ENCODE measurements around the gene UBE2O. TPM values are rescaled to one million over a fixed set of nuclear protein-coding genes. Genes with fewer than 3 reads are reported as not detected.

Gene UBE2O
- polyA plus RNA-seq, 1 experiment: 14.2 TPM

- Histone ChIP-seq H3K27ac (ENCODE audit: low read depth, low read length) (no peak overlapping the region), H3K4me3 (ENCODE audit: low read depth, low read length) (no peak overlapping the region), H3K27me3 (ENCODE audit: control insufficient read depth, insufficient read depth, low read length) (no peaks in the 10 kb centered on the region), H3K9me3 (ENCODE audit: control insufficient read depth, insufficient read depth, low read length) (no peaks in the 10 kb centered on the region)
- TF ChIP-seq, protein P1, sequence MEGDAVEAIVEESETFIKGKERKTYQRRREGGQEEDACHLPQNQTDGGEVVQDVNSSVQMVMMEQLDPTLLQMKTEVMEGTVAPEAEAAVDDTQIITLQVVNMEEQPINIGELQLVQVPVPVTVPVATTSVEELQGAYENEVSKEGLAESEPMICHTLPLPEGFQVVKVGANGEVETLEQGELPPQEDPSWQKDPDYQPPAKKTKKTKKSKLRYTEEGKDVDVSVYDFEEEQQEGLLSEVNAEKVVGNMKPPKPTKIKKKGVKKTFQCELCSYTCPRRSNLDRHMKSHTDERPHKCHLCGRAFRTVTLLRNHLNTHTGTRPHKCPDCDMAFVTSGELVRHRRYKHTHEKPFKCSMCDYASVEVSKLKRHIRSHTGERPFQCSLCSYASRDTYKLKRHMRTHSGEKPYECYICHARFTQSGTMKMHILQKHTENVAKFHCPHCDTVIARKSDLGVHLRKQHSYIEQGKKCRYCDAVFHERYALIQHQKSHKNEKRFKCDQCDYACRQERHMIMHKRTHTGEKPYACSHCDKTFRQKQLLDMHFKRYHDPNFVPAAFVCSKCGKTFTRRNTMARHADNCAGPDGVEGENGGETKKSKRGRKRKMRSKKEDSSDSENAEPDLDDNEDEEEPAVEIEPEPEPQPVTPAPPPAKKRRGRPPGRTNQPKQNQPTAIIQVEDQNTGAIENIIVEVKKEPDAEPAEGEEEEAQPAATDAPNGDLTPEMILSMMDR (IDR thresholded peaks at IDR 0.05; ENCODE audit: low read depth, low read length): no peak
- CTCF ChIA-PET: no interaction called here
- DNase-seq (ENCODE audit: low read depth, low spot score): no peak
- POLR2A ChIA-PET: no interaction called here
Measured at GRCh38 chr17:76368545-76368944, 84.4 kb downstream of the UBE2O start.

DNA sequence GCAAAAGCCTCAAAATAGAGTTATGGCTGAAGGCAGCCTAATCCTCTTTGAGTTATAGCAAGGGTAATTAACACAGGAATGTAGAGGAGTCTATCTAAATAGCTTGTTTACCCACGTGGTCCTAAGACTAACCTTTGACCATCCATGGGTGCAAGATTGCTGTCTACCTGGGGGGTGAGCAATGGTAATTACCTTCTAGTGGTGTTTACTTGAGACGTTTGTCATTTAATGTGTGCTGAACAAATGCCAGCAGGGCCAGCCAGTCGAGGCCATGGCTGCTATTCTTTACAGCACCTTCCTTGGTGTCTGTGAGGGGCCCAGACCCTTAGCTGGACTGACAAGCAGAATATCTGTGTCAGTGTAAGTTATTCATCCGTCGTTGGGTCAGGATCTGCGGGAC, 85.3 kb downstream of the UBE2O start:
- POLR2A ChIA-PET: no interaction called here
- no peaks in the 10 kb centered on the region for H3K27me3 ChIP-seq (ENCODE audit: control insufficient read depth, insufficient read depth, low read length)
- no peak overlapping the region for H3K4me3 ChIP-seq (ENCODE audit: low read depth, low read length)
- H3K27ac ChIP-seq (ENCODE audit: low read depth, low read length): no peak overlapping the region
- CTCF ChIA-PET: interaction anchor here (3.0 kb wide), 1 partner anchor 18 kb away, joined by 12 read pairs; the partner anchor contains the start of gene SPHK1
- TF ChIP-seq, protein P1 (IDR thresholded peaks at IDR 0.05; ENCODE audit: low read depth, low read length): no peak
- no peaks in the 10 kb centered on the region for H3K9me3 ChIP-seq (ENCODE audit: control insufficient read depth, insufficient read depth, low read length)
- DNase-seq (ENCODE audit: low read depth, low spot score): no peak

- no peaks in the 10 kb centered on the region for H3K9me3 ChIP-seq (ENCODE audit: control insufficient read depth, insufficient read depth, low read length)
- no peak overlapping the region for H3K4me3 ChIP-seq (ENCODE audit: low read depth, low read length)
- TF ChIP-seq, protein P1 (IDR thresholded peaks at IDR 0.05; ENCODE audit: low read depth, low read length): no peak
- ChIA-PET CTCF (interaction anchor here (0.6 to 3.0 kb wide), 3 partner anchors 11 to 24 kb away, joined by 3 to 12 read pairs (median 4); partner anchors contain the start of gene SPHK1), POLR2A (interaction anchor here (0.7 kb wide), 1 partner anchor 18 kb away, joined by 3 read pairs; no protein-coding TSS in a partner anchor)
- no peak for DNase-seq (ENCODE audit: low read depth, low spot score)
- no peak overlapping the region for H3K27ac ChIP-seq (ENCODE audit: low read depth, low read length)
- no peaks in the 10 kb centered on the region for H3K27me3 ChIP-seq (ENCODE audit: control insufficient read depth, insufficient read depth, low read length)
Measured at GRCh38 chr17:76366247-76366646, 86.7 kb downstream of the UBE2O start.

- Histone ChIP-seq H3K4me3 (ENCODE audit: low read depth, low read length) (no peak overlapping the region), H3K27ac (ENCODE audit: low read depth, low read length) (no peak overlapping the region), H3K9me3 (ENCODE audit: control insufficient read depth, insufficient read depth, low read length) (no peaks in the 10 kb centered on the region), H3K27me3 (ENCODE audit: control insufficient read depth, insufficient read depth, low read length) (no peaks in the 10 kb centered on the region)
- CTCF ChIA-PET: interaction anchor here (0.6 to 3.6 kb wide), 4 partner anchors 10 to 25 kb away, joined by 3 to 13 read pairs (median 8); partner anchors contain the start of genes PRPSAP1 and SPHK1
- POLR2A ChIA-PET: interaction anchor here (0.7 kb wide), 1 partner anchor 29 kb away, joined by 5 read pairs; no protein-coding TSS in a partner anchor
- TF ChIP-seq, protein P1 (IDR thresholded peaks at IDR 0.05; ENCODE audit: low read depth, low read length): no peak
- no peak for DNase-seq (ENCODE audit: low read depth, low spot score)
Measured at GRCh38 chr17:76365256-76365903, 87.6 kb downstream of the UBE2O start.

DNA sequence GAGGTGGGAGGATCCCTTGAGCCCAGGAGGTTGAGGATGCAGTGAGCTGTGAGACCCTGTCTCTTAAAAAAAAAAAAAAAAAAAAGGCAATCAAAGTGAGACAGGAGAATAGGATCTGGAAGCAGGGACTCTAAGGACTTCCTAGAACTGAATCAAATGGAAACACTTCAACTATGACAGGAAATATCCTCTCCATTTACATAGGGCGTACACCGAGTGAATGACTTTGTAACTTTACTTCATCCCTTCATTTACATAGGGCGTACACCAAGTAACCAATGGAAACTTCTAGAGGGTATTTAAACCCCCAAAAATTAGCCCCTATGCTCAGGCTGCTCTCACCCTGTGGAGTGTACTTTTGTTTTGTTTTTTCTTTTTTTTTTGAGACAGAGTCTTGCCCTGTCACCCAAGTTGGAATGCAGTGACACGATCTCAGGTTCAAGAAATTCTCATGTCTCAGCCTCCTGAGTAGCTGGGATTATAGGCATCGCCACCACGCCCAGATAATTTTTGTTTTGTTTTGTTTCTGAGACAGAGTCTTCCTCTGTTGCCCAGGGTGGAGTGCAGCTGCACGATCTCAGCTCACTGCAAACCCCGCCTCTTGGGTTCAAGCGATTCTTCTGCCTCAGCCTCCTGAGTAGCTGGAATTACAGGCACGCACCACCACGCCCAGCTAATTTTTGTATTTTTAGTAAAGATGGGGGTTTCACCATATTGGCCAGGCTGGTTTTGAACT, 89.7 kb downstream of the UBE2O start:
- DNase-seq (ENCODE audit: low read depth, low spot score): no peak
- H3K9me3 ChIP-seq (ENCODE audit: control insufficient read depth, insufficient read depth, low read length): no peaks in the 10 kb centered on the region
- CTCF ChIA-PET: interaction anchor here (0.6 to 3.6 kb wide), 3 partner anchors 10 to 41 kb away, joined by 3 to 13 read pairs (median 5); partner anchors contain the start of gene PRPSAP1
- no peak overlapping the region for H3K4me3 ChIP-seq (ENCODE audit: low read depth, low read length)
- H3K27ac ChIP-seq (ENCODE audit: low read depth, low read length): no peak overlapping the region
- TF ChIP-seq, protein P1 (IDR thresholded peaks at IDR 0.05; ENCODE audit: low read depth, low read length): no peak
- H3K27me3 ChIP-seq (ENCODE audit: control insufficient read depth, insufficient read depth, low read length): no peaks in the 10 kb centered on the region
- POLR2A ChIA-PET: no interaction called here

All from AG04450 (cell line).